Stomach (tissue), 4 donors: ENCODE data around the gene TMEM154.

Source experiments
- CTCF ChIP-seq, 7 experiments: fragments of 450-650 bp in 4 of 7; fragments of 200-600 bp in 3 of 7; sonication (generic) in 3 of 7; IDR thresholded peaks; one replicate each; pipeline ENCODE4 v1.5.1; 2016 to 2019; ENCODE audit warnings: antibody characterized with exemption in 7 of 7, control low read depth in 2 of 7, mild to moderate bottlenecking in 1 of 7
- EP300 ChIP-seq: sonication (generic); formaldehyde crosslinking; IDR thresholded peaks from one replicate; pipeline ENCODE4 v1.6.1; 2017; ENCODE audit warnings: antibody characterized with exemption
- POLR2A ChIP-seq, 4 donors: fragments of 450-650 bp; IDR thresholded peaks; one replicate each; pipeline ENCODE4 v1.6.1; 2016; ENCODE audit warnings: antibody characterized with exemption in 4 of 4, control low read depth in 2 of 4, mild to moderate bottlenecking in 1 of 4, moderate library complexity in 1 of 4
- POLR2AphosphoS5 ChIP-seq, 3 donors: sonication (generic); formaldehyde crosslinking; IDR thresholded peaks; one replicate each; pipeline ENCODE4 v1.6.1; 2016; ENCODE audit warnings: antibody characterized with exemption in 3 of 3

DNA sequence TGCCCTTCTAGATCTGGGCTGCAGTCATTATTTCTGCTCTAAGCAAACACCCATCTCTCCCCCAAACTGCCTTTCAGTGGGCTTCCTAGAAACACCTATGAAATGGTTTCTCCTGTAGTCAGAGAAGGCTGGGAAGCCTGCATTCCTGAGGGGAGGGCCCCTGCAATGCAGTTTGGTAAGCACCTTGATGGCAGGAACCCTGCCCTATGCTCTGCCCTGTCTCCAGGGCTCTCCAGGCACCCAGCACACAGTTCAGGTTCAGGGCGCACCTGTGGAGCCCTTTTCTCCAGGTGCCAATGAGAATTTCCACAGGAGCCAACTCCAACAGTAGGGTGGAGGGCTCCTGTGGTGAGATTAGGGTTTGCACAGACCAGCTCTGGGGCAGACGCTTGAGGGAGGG is 74.8 kb downstream of the TMEM154 start:
- no peak for TF ChIP-seq EP300
- no peak for TF ChIP-seq POLR2A (IDR thresholded peaks at IDR 0.05)
- no peak for TF ChIP-seq CTCF (IDR thresholded peaks at IDR 0.05)
- TF ChIP-seq POLR2AphosphoS5 (IDR thresholded peaks at IDR 0.05) = no peak
